HEK293 (cell line): ENCODE measurements around the gene PDGFC.

Experiments
- CTCF ChIA-PET: fragments of 350-600 bp; formaldehyde crosslinking; extraction: SDS; loops from one replicate; lab custom pipeline; 2021; ENCODE audit warnings: antibody characterized with exemption; lab: Yijun Ruan, JAX
- POLR2A ChIA-PET: fragments of 300-600 bp; formaldehyde crosslinking; extraction: SDS; loops from one replicate; lab custom pipeline; 2020; ENCODE audit warnings: antibody characterized with exemption, inconsistent platforms; lab: Yijun Ruan, JAX
- H3K27ac ChIP-seq: fragments of 200-500 bp; sonication (Bioruptor generic); 2 replicates; pipeline ENCODE4 v1.5.1; 2014; ENCODE audit warnings: low read depth, low read length, control low read depth, inconsistent platforms; ENCODE audit errors: extremely low read depth
- H3K36me3 ChIP-seq, 2 experiments: fragments of 200-500 bp in 1 of 2; sonication (Bioruptor generic) in 1 of 2; 1 replicate in 1 of 2; 2 replicates in 1 of 2; pipeline ENCODE4 v1.5.1; 2014 to 2017; ENCODE audit warnings: inconsistent platforms in 2 of 2, low read length in 2 of 2; ENCODE audit not compliant: control insufficient read depth in 2 of 2, insufficient read depth in 1 of 2
- H3K4me1 ChIP-seq: fragments of 200-500 bp; sonication (Bioruptor generic); 2 replicates; pipeline ENCODE4 v1.5.1; 2014; ENCODE audit warnings: mild to moderate bottlenecking, low read length, inconsistent platforms; ENCODE audit not compliant: control insufficient read depth, insufficient read depth
- H3K4me3 ChIP-seq: 2 replicates; pipeline ENCODE4 v1.5.1; 2011; ENCODE audit warnings: low read depth, mild to moderate bottlenecking, control low read depth, low read length, moderate library complexity
- H3K9me3 ChIP-seq: fragments of 200-500 bp; sonication (Bioruptor generic); 2 replicates; pipeline ENCODE4 v1.5.1; 2014; ENCODE audit warnings: low read depth, low read length, inconsistent platforms; ENCODE audit not compliant: control insufficient read depth, insufficient read depth
- EGR2 ChIP-seq: fragments of 450-650 bp; formaldehyde crosslinking; IDR thresholded peaks from 2 replicates; pipeline ENCODE4 v1.5.1; 2016; ENCODE audit warnings: low read depth, missing biosample characterization, missing genetic modification characterization
- FEZF1 ChIP-seq: fragments of 450-650 bp; formaldehyde crosslinking; IDR thresholded peaks from 2 replicates; pipeline ENCODE4 v1.5.1; 2016; ENCODE audit warnings: missing biosample characterization, missing genetic modification characterization
- GLI2 ChIP-seq: fragments of 450-650 bp; formaldehyde crosslinking; IDR thresholded peaks from 2 replicates; pipeline ENCODE4; 2017; ENCODE audit warnings: missing biosample characterization, missing genetic modification characterization, low read depth, borderline replicate concordance
- GLI4 ChIP-seq: fragments of 450-650 bp; formaldehyde crosslinking; IDR thresholded peaks from 2 replicates; pipeline ENCODE4 v1.5.1; 2016; ENCODE audit warnings: missing biosample characterization, missing genetic modification characterization
- MEIS1 ChIP-seq: sonication (generic); formaldehyde crosslinking; IDR thresholded peaks from 2 replicates; pipeline ENCODE4 v1.8.1; 2022; ENCODE audit warnings: missing genetic modification reagents, mild to moderate bottlenecking, borderline replicate concordance
- ZBTB17 ChIP-seq: fragments of 450-650 bp; formaldehyde crosslinking; IDR thresholded peaks from 2 replicates; pipeline ENCODE4 v1.5.1; 2016; ENCODE audit warnings: missing biosample characterization, missing genetic modification characterization
- ZNF138 ChIP-seq: fragments of 450-650 bp; formaldehyde crosslinking; IDR thresholded peaks from 2 replicates; pipeline ENCODE4 v1.5.1; 2016; ENCODE audit warnings: missing biosample characterization, missing genetic modification characterization, borderline replicate concordance
- ZNF391 ChIP-seq: fragments of 450-650 bp; formaldehyde crosslinking; IDR thresholded peaks from 2 replicates; pipeline ENCODE4 v1.5.1; 2016; ENCODE audit warnings: low read depth, missing biosample characterization, missing genetic modification characterization, borderline replicate concordance
- ZNF488 ChIP-seq: fragments of 450-650 bp; formaldehyde crosslinking; IDR thresholded peaks from 2 replicates; pipeline ENCODE4 v1.5.1; 2016; ENCODE audit warnings: missing biosample characterization, missing genetic modification characterization
- ZNF501 ChIP-seq: fragments of 450-650 bp; formaldehyde crosslinking; IDR thresholded peaks from 2 replicates; pipeline ENCODE4 v1.5.1; 2016; ENCODE audit warnings: missing biosample characterization, missing genetic modification characterization
- ZNF624 ChIP-seq: fragments of 450-650 bp; formaldehyde crosslinking; IDR thresholded peaks from 2 replicates; pipeline ENCODE4 v1.5.1; 2017; ENCODE audit warnings: missing biosample characterization, missing genetic modification characterization

Gene PDGFC

GRCh38 chr4:156718226-156718625, 253.4 kb downstream of the PDGFC start:
- TF ChIP-seq ZBTB17 = no peak
- no peak for TF ChIP-seq GLI2 (tag by site-specific recombination)
- TF ChIP-seq MEIS1 (CRISPR knock-in tag) = no peak
- TF ChIP-seq ZNF488 = no peak
- TF ChIP-seq FEZF1 (tag by site-specific recombination) = no peak
- no peak for TF ChIP-seq ZNF624 (tag by site-specific recombination)
- TF ChIP-seq ZNF138 = no peak
- no peak overlapping the region for H3K27ac ChIP-seq
- no peaks in the 10 kb centered on the region for H3K9me3 ChIP-seq
- POLR2A ChIA-PET = interaction anchor here (0.7 kb wide), 1 partner anchor 24 kb away, joined by 4 read pairs; no protein-coding TSS in a partner anchor
- no peaks in the 10 kb centered on the region for H3K36me3 ChIP-seq
- H3K4me1 ChIP-seq = no peaks in the 10 kb centered on the region
- H3K4me3 ChIP-seq = no peak overlapping the region
- CTCF ChIA-PET = no interaction called here

GRCh38 chr4:156711193-156711590, 260.4 kb downstream of the PDGFC start:
- H3K9me3 ChIP-seq = no peaks in the 10 kb centered on the region
- H3K4me1 ChIP-seq = no peaks in the 10 kb centered on the region
- no peaks in the 10 kb centered on the region for H3K36me3 ChIP-seq
- TF ChIP-seq ZNF501 (tag by site-specific recombination) (no peak), EGR2 (no peak), ZNF391 (no peak), GLI4 (tag by site-specific recombination) (no peak)
- ChIA-PET CTCF (interaction anchor here (0.6 kb wide), 2 partner anchors 30 to 234 kb away, joined by 3 read pairs; no protein-coding TSS in a partner anchor), POLR2A (no interaction called here)
- no peak overlapping the region for H3K27ac ChIP-seq
- H3K4me3 ChIP-seq = no peak overlapping the region
